ENCODE results near the gene AP1G1. TPM values are rescaled to one million over a fixed set of nuclear protein-coding genes. Genes with fewer than 3 reads are reported as not detected.
A peak's percentile ranks its signal among the peaks of the same experiment; 100 is the strongest.
"Not testable (repeated sequence)": the region's sequence is repeated elsewhere in the genome, so short reads cannot be mapped to it uniquely, and the experiment has no call there.

AP1G1 gene
- total RNA-seq, 1 donor from 2014 or later = 109 TPM

GRCh38 chr16:71789136-71789535, 19.5 kb downstream of the AP1G1 start:
- no peak for DNase-seq (ENCODE audit: low spot score, unreplicated experiment)
- TF ChIP-seq, protein P1, sequence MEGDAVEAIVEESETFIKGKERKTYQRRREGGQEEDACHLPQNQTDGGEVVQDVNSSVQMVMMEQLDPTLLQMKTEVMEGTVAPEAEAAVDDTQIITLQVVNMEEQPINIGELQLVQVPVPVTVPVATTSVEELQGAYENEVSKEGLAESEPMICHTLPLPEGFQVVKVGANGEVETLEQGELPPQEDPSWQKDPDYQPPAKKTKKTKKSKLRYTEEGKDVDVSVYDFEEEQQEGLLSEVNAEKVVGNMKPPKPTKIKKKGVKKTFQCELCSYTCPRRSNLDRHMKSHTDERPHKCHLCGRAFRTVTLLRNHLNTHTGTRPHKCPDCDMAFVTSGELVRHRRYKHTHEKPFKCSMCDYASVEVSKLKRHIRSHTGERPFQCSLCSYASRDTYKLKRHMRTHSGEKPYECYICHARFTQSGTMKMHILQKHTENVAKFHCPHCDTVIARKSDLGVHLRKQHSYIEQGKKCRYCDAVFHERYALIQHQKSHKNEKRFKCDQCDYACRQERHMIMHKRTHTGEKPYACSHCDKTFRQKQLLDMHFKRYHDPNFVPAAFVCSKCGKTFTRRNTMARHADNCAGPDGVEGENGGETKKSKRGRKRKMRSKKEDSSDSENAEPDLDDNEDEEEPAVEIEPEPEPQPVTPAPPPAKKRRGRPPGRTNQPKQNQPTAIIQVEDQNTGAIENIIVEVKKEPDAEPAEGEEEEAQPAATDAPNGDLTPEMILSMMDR (IDR thresholded peaks at IDR 0.05; ENCODE audit: unreplicated experiment) = no peak
- H3K36me3 Mint-ChIP-seq (ENCODE audit: insufficient read depth) = peaks cover 12% of the 10 kb centered on the region
- H3K4me1 Mint-ChIP-seq (ENCODE audit: low read depth) = no peaks in the 10 kb centered on the region
- no peaks in the 10 kb centered on the region for H3K9me3 Mint-ChIP-seq (ENCODE audit: low read depth)
- no peak overlapping the region for H3K4me3 Mint-ChIP-seq (ENCODE audit: low read depth)
- H3K27me3 Mint-ChIP-seq = no peaks in the 10 kb centered on the region
- H3K27ac Mint-ChIP-seq = peak overlapping the region; percentile 2

GRCh38 chr16:71788578-71788977, 20.1 kb downstream of the AP1G1 start:
- no peak for DNase-seq (ENCODE audit: low spot score, unreplicated experiment)
- no peaks in the 10 kb centered on the region for H3K27me3 Mint-ChIP-seq
- H3K9me3 Mint-ChIP-seq (ENCODE audit: low read depth) = no peaks in the 10 kb centered on the region

GRCh38 chr16:71785143-71785542, 23.5 kb downstream of the AP1G1 start:
- not testable (repeated sequence) for H3K4me3 Mint-ChIP-seq (ENCODE audit: low read depth); H3K27me3 Mint-ChIP-seq; DNase-seq (ENCODE audit: low spot score, unreplicated experiment); H3K4me1 Mint-ChIP-seq (ENCODE audit: low read depth); H3K9me3 Mint-ChIP-seq (ENCODE audit: low read depth); H3K27ac Mint-ChIP-seq
- H3K36me3 Mint-ChIP-seq (ENCODE audit: insufficient read depth) = peaks cover 14% of the 10 kb centered on the region

More at GRCh38 chr16:71788578-71788977, 20.1 kb downstream of the AP1G1 start:
- Mint-ChIP-seq H3K4me1 (ENCODE audit: low read depth) (no peaks in the 10 kb centered on the region), H3K27ac (no peak overlapping the region), H3K36me3 (ENCODE audit: insufficient read depth) (peaks cover 12% of the 10 kb centered on the region), H3K4me3 (ENCODE audit: low read depth) (no peak overlapping the region)
- TF ChIP-seq, protein P1 (IDR thresholded peaks at IDR 0.05; ENCODE audit: unreplicated experiment) = no peak

- Mint-ChIP-seq H3K4me3 (ENCODE audit: low read depth) (no peak overlapping the region), H3K36me3 (ENCODE audit: insufficient read depth) (peaks cover 13% of the 10 kb centered on the region), H3K4me1 (ENCODE audit: low read depth) (peaks cover 5% of the 10 kb centered on the region), H3K9me3 (ENCODE audit: low read depth) (no peaks in the 10 kb centered on the region), H3K27ac (no peak overlapping the region), H3K27me3 (no peaks in the 10 kb centered on the region)
- TF ChIP-seq, protein P1 (IDR thresholded peaks at IDR 0.05; ENCODE audit: unreplicated experiment) = no peak
- DNase-seq (ENCODE audit: low spot score, unreplicated experiment) = no peak
Measured at GRCh38 chr16:71784093-71784492, 24.5 kb downstream of the AP1G1 start.

DNA sequence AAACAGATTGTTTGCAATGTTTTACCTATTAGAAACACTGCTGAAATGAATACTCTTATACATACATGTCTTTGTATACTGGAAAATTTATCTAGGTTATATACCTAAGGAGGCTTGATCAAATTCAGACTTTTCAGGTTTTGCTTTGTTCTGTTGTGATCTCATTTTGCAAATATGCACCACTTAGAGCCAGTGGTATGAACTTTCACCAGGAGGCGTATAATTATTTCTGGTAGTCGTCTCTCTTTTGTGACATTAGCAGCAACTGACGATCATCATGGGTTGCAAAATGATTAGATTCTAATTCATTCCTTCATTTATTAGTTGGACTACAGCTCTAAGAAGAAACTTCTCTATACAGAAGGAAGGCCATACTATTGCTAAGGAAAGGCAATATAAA, 26.9 kb downstream of the AP1G1 start:
- Mint-ChIP-seq H3K36me3 (ENCODE audit: insufficient read depth) (peaks cover 3% of the 10 kb centered on the region), H3K9me3 (ENCODE audit: low read depth) (no peaks in the 10 kb centered on the region), H3K27ac (peak overlapping the region; percentile 81), H3K4me3 (ENCODE audit: low read depth) (no peak overlapping the region), H3K4me1 (ENCODE audit: low read depth) (peaks cover 5% of the 10 kb centered on the region), H3K27me3 (no peaks in the 10 kb centered on the region)
- DNase-seq (ENCODE audit: low spot score, unreplicated experiment) = no peak
- TF ChIP-seq, protein P1 (IDR thresholded peaks at IDR 0.05; ENCODE audit: unreplicated experiment) = no peak

- Mint-ChIP-seq H3K27me3 (no peaks in the 10 kb centered on the region), H3K27ac (peak overlapping the region; percentile 81), H3K9me3 (ENCODE audit: low read depth) (no peaks in the 10 kb centered on the region), H3K36me3 (ENCODE audit: insufficient read depth) (peaks cover 4% of the 10 kb centered on the region), H3K4me3 (ENCODE audit: low read depth) (no peak overlapping the region), H3K4me1 (ENCODE audit: low read depth) (peaks cover 5% of the 10 kb centered on the region)
- TF ChIP-seq, protein P1 (IDR thresholded peaks at IDR 0.05; ENCODE audit: unreplicated experiment) = no peak
- DNase-seq (ENCODE audit: low spot score, unreplicated experiment) = no peak
Measured at GRCh38 chr16:71780521-71781089, 28.0 kb downstream of the AP1G1 start.
